Right lobe of liver (tissue), 6 donors: ENCODE data around the gene VSTM2B. TPM values are rescaled to one million over a fixed set of nuclear protein-coding genes. Genes with fewer than 3 reads are reported as not detected.

Source experiments
- ATAC-seq, 4 donors: fragments of 200-7000 bp; cut with Tn5 transposase; one replicate each; pipeline ENCODE4 v1.9.1; 2020; ENCODE audit warnings: mild to moderate bottlenecking in 4 of 4, moderate library complexity in 4 of 4
- DNase-seq, 3 donors: peaks; one replicate each; pipeline ENCODE4 v3.0.0-alpha.2; 2020
- H3K27ac ChIP-seq, 3 donors: fragments of 200-600 bp; one replicate each; pipeline ENCODE4 v1.8.0; 2022
- H3K27me3 ChIP-seq, 2 donors: fragments of 200-600 bp; one replicate each; pipeline ENCODE4 v1.8.0; 2022
- H3K36me3 ChIP-seq, 4 donors: fragments of 200-600 bp; sonication (generic) in 1 of 4; one replicate each; pipeline versions ENCODE4 v1.5.1 to v1.8.0; 2017 to 2022; ENCODE audit warnings: control low read depth in 1 of 4
- H3K4me1 ChIP-seq, 4 donors: fragments of 200-600 bp; sonication (generic) in 1 of 4; one replicate each; pipeline versions ENCODE4 v1.5.1 to v1.8.0; 2017 to 2022; ENCODE audit warnings: control low read depth in 1 of 4
- H3K4me3 ChIP-seq, 3 donors: fragments of 200-600 bp; one replicate each; pipeline ENCODE4 v1.8.0; 2022
- H3K9me3 ChIP-seq, 4 donors: fragments of 200-600 bp; sonication (generic) in 1 of 4; one replicate each; pipeline versions ENCODE4 v1.5.1 to v1.8.0; 2017 to 2022; ENCODE audit warnings: control low read depth in 1 of 4
- POLR2A ChIP-seq: fragments of 450-650 bp; IDR thresholded peaks from one replicate; pipeline ENCODE4 v1.6.1; 2017; ENCODE audit warnings: antibody characterized with exemption, mild to moderate bottlenecking
- WGBS: methylation state at CpG from one replicate; pipeline ENCODE4 v1.1.6; 2018; ENCODE audit warnings: low coverage, low lambda C conversion rate; ENCODE audit not compliant: insufficient coverage; ENCODE audit errors: missing lambda C conversion rate; 5-methylcytosine and 5-hydroxymethylcytosine counted together
- intact Hi-C, 2 donors: fragments of 100-400 bp; cut with DNase I; formaldehyde crosslinking; loops; one replicate each; pipeline versions ENCODE4 v1.11.2 to v1.14.1; 2022
- total RNA-seq, 6 experiments: library from RNA; depleted of rRNA in 2 of 6; stranded (reverse); fragments of >200 nt in 2 of 6; fragmentation: NEBNext Ultra II Directional in 3 of 6; extraction: Animal tissue kit (Norgen Biotek cat#: 25700) in 3 of 6; gene quantifications; one replicate each; pipeline versions ENCODE4 v1.1.0 to v1.2.4, GENCODE V29; 2016 to 2023
- TF ChIP-seq, protein P1 (sequence below), 4 donors: fragments of 200-600 bp in 3 of 4; fragments of 450-650 bp in 1 of 4; IDR thresholded peaks; one replicate each; pipeline versions ENCODE4 v1.5.1 to v1.8.0; 2016 to 2022; ENCODE audit warnings: antibody characterized with exemption in 4 of 4, mild to moderate bottlenecking in 2 of 4
- donor health status: DM: no; HTN: yes; CAD: no.
- donor health status: DM: no; HTN: no; CAD: no.
- donor health status: DM: no; HTN: no; CAD: no.
- donor health status: DM: no; HTN: yes; CAD: no.
- donor health status: DM: no; HTN: yes; CAD: no.

The VSTM2B gene
- total RNA-seq, 6 experiments from 2014 or later = not detected

DNA sequence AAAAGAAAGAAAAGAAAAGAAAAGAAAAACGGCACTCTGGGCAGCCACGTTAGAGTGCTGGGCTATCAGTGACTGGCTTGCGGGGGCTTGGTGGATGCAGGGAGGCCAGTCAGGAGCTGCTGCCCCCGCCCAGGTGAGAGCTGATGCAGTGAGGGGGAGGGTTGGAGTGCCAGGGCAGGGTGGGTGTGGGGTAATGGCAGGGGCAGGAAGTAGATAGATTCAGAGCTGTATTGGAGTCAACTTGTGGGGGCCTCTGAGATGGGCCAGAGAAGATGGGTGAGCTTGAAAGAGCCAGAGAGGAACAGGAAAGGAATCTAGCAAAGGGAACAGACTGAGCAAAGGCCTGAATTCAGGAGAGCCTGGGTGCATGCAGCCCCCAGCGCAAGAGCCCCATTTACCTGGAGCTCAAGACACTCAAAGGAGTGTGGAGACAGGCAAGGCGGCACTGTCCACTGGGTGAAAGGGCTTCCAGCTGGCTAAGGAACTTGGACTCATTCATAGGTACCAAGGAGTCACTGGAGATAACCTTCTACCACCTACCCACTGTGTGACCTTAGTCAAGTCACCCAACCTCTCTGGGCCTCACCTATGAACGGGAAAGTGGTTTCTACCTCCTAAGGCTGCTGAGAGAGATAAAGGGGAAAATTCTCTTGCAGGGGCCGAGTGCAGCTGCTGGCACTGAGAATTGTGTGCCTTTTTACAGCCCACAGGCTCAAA, 20.2 kb downstream of the VSTM2B start:
- ATAC-seq = no peak
- H3K27ac ChIP-seq = no peak overlapping the region
- WGBS = 53% methylated on average over 5 of the region's 8 CpGs
- intact Hi-C loops = no loop called here
- H3K36me3 ChIP-seq = no peaks in the 10 kb centered on the region
- H3K27me3 ChIP-seq = no peaks in the 10 kb centered on the region
- DNase-seq = peak; percentile 2 to 22 (median 13)
- H3K9me3 ChIP-seq = no peaks in the 10 kb centered on the region
- H3K4me1 ChIP-seq = no peaks in the 10 kb centered on the region
- no peak for TF ChIP-seq POLR2A
- TF ChIP-seq, protein P1, sequence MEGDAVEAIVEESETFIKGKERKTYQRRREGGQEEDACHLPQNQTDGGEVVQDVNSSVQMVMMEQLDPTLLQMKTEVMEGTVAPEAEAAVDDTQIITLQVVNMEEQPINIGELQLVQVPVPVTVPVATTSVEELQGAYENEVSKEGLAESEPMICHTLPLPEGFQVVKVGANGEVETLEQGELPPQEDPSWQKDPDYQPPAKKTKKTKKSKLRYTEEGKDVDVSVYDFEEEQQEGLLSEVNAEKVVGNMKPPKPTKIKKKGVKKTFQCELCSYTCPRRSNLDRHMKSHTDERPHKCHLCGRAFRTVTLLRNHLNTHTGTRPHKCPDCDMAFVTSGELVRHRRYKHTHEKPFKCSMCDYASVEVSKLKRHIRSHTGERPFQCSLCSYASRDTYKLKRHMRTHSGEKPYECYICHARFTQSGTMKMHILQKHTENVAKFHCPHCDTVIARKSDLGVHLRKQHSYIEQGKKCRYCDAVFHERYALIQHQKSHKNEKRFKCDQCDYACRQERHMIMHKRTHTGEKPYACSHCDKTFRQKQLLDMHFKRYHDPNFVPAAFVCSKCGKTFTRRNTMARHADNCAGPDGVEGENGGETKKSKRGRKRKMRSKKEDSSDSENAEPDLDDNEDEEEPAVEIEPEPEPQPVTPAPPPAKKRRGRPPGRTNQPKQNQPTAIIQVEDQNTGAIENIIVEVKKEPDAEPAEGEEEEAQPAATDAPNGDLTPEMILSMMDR (IDR thresholded peaks at IDR 0.05) = no peak
- H3K4me3 ChIP-seq = no peak overlapping the region

DNA sequence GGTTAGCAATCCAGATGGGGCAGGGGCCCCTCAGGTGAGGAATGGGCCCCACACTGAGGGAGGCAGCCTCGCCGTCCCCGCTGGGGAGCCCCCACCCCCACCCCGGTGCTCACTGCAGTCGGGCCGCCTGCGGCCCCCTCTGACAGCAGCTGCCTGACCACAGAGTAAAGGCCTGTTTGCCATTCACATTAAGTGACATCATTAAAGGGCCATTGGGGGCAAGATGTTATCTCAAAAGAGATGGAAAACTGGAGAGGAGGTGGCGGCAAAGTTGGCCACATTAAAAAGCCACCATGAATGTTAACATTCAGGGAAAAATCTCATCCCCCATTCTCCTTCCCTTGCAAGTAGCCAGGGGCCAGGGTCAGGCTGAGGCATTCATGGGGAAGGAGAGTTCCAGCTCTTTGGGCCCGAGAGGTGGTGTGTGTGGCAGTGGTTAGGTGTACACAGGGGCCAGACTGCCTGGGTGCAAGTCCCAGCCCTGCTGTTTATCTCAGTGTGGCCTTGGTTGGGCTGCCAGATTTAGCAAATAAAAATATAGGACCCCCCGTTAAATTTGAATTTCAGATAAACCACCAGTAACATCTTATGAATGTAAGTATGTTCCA, 20.9 kb downstream of the VSTM2B start:
- H3K9me3 ChIP-seq = no peaks in the 10 kb centered on the region
- no peak overlapping the region for H3K4me3 ChIP-seq
- no peaks in the 10 kb centered on the region for H3K4me1 ChIP-seq
- WGBS = 42% methylated on average over 2 of the region's 10 CpGs
- DNase-seq (peak; percentile 1 to 25 (median 19)), ATAC-seq (no peak)
- H3K27ac ChIP-seq = no peak overlapping the region
- H3K27me3 ChIP-seq = no peaks in the 10 kb centered on the region
- intact Hi-C loops = no loop called here
- TF ChIP-seq POLR2A = no peak
- no peaks in the 10 kb centered on the region for H3K36me3 ChIP-seq

DNA sequence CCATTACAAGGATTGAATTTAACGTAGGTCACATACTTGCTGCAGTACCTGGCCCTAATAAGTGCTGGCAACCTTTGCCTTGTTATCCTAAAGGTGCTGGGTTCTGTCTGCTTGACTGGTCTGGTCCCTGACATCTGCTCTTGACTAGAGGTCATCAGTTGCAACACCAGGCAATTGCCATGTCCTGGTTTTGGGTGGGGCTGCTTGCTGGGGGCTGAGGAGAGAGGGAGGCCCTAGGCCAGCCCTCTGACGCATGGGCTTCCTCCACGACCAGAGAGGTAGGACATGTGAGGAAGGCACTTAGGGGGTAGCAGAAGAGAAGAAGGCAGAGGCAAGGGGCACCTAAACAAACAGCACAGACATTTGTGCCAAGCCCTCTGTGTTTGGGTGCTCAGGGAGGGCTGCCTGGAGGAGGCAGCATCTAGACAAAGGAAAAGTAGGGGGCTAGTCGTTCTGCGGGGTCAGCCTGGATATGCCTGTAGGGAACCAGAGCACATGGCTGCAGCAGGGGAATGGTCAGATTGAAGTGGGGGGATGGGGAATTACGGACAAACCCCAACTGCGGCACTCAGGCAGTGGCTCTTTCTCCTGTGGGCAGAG, 21.7 kb downstream of the VSTM2B start:
- TF ChIP-seq POLR2A = no peak
- TF ChIP-seq, protein P1 (IDR thresholded peaks at IDR 0.05) = no peak
- Histone ChIP-seq H3K27me3 (no peaks in the 10 kb centered on the region), H3K9me3 (no peaks in the 10 kb centered on the region), H3K36me3 (no peaks in the 10 kb centered on the region), H3K4me3 (no peak overlapping the region), H3K4me1 (no peaks in the 10 kb centered on the region), H3K27ac (no peak overlapping the region)
- ATAC-seq (no peak), DNase-seq (peak in 1 of 3 donors; percentile 17)
- intact Hi-C loops = no loop called here
- 47% methylated on average over 3 of the region's 7 CpGs for WGBS

DNA sequence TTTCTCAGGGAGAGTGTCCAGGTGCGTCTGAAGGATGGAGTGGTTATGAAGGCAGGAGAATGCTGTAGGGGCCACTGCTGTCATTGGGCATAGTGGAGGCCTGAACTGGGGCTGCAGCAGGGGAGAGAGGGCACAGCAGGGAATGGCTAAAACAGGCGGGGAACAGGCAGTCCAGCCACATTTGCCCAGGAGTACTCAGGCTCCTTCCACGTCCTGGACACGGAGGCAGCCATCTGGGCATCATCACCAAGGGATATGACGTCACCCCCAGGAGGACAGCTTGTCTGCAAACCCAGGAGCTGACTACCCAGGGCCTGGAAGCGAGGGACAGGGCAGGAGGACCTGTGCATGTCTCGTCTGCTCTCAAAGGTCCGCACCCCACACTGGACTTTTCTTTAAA, 22.2 kb downstream of the VSTM2B start:
- no peak for ATAC-seq
- Histone ChIP-seq H3K27ac (no peak overlapping the region), H3K4me3 (no peak overlapping the region), H3K27me3 (no peaks in the 10 kb centered on the region), H3K9me3 (no peaks in the 10 kb centered on the region), H3K4me1 (no peaks in the 10 kb centered on the region), H3K36me3 (no peaks in the 10 kb centered on the region)
- DNase-seq = peak in 1 of 3 donors; percentile 36
- TF ChIP-seq, protein P1 (IDR thresholded peaks at IDR 0.05) = no peak
- TF ChIP-seq POLR2A = no peak
- intact Hi-C loops = no loop called here
- WGBS = 0% methylated on average over 1 of the region's 8 CpGs

DNA sequence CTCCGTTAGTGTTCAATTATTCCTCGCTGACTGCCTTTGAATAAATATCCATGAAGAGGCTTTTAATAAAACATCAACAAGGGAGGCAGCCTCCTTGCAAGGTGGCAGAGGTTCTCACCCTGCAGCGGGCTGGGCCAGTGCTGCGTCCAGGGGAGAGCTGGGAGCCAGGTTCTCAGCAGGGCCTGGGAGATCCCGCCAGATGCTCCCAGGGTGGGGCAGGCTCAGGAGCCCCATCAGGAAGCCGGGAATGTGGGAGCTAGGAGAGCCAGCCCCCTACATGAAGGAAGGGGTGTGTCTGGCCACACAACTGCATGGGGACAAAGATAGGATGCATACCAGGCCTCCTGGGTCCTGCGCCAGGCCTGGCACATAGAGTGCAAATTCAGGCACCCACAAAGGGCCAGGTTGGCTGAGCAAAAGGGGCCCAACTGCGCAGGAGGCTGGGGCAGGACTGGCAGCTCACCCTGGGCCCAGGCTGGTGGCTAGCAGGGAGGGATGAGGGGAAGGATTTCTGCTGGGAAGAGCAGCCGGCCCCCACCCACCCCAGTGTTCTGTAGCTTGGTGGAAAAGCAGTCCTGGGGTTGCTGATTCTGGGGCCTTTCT, 22.8 kb downstream of the VSTM2B start:
- WGBS = 74% methylated on average over 4 of the region's 9 CpGs
- H3K4me3 ChIP-seq = no peak overlapping the region
- no peaks in the 10 kb centered on the region for H3K36me3 ChIP-seq
- no peaks in the 10 kb centered on the region for H3K4me1 ChIP-seq
- DNase-seq (peak in 1 of 3 donors; percentile 28), ATAC-seq (no peak)
- TF ChIP-seq POLR2A = no peak
- TF ChIP-seq, protein P1 (IDR thresholded peaks at IDR 0.05) = no peak
- no peaks in the 10 kb centered on the region for H3K27me3 ChIP-seq
- no peak overlapping the region for H3K27ac ChIP-seq
- intact Hi-C loops = no loop called here
- H3K9me3 ChIP-seq = no peaks in the 10 kb centered on the region
